ENCODE results near the gene SAMM50. TPM values are rescaled to one million over a fixed set of nuclear protein-coding genes. Genes with fewer than 3 reads are reported as not detected.

Gene SAMM50
- 10 to 100 TPM; 24.3 to 29.4 (median 28.1) TPM for total RNA-seq

DNA sequence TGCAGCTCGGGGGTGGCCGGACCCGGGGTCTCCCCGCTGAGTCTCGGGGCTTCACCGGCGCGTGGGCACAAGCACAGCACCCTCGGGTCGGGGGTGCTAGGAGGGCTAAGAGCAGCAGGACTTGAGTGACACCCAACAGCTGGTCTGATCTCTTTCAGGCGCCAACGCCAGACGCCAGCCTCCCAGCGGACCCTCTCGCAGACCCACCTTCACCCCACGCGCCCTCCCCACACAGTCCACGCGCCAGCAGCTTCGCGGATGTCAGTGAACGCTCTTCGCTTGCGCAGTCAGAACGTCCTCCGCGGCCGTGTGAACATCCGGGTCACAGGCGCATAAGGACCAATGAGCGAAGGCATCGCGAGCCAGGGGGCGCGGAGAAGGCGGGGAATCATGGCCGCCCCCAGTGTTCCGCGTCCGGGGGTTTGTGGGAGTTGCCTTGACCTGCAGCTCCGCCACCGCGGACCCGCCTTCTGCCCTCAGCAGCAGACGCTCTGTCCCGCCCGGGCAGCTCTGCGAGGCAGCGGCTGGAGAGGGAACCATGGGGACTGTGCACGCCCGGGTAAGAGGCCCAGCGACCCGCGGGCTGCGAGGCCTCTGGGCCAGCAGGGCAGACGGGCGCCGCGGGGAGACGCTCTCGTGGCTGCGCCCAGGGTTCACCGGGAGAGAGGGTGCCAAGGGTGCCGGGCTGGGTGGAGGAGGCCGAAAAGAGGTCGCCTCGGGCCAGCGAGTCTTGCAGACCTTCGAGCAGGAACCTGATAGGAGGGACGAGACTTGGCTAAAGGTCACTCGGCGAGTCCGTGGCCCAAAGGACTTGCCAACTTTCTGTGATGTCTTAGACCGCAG is at the start of gene SAMM50:
SAMM50 (plus strand) TSS at position 403 of the 843 bp plus-strand sequence; CDS start at position 539, 136 bp downstream.
- H3K27ac ChIP-seq, result peak within 1 kb of the TSS in 3 of 4 donors; percentile 78 to 82 (median 79)
- H3K36me3 ChIP-seq, result no peaks in the 10 kb centered on the region
- peak; percentile 77 to 86 for DNase-seq (ENCODE audit: low spot score in 2 of 2)
- no peaks in the 10 kb centered on the region for H3K9me3 ChIP-seq
- 1% methylated on average over 50 to 57 of the region's 74 CpGs for WGBS, 2 donors
- H3K27me3 ChIP-seq, result peaks cover 0 to 8% of the 10 kb centered on the region in 2 donors
- peak within 1 kb of the TSS; percentile 59 to 82 (median 80) for H3K4me3 ChIP-seq
- H3K4me1 ChIP-seq, result peaks cover 0 to 36% (median 17%) of the 10 kb centered on the region in 4 donors
- TF ChIP-seq EP300 (IDR thresholded peaks at IDR 0.05) (peak; percentile 67 to 89), POLR2A (IDR thresholded peaks at IDR 0.05) (peak; percentile 15 to 52)
- TF ChIP-seq, protein P1, sequence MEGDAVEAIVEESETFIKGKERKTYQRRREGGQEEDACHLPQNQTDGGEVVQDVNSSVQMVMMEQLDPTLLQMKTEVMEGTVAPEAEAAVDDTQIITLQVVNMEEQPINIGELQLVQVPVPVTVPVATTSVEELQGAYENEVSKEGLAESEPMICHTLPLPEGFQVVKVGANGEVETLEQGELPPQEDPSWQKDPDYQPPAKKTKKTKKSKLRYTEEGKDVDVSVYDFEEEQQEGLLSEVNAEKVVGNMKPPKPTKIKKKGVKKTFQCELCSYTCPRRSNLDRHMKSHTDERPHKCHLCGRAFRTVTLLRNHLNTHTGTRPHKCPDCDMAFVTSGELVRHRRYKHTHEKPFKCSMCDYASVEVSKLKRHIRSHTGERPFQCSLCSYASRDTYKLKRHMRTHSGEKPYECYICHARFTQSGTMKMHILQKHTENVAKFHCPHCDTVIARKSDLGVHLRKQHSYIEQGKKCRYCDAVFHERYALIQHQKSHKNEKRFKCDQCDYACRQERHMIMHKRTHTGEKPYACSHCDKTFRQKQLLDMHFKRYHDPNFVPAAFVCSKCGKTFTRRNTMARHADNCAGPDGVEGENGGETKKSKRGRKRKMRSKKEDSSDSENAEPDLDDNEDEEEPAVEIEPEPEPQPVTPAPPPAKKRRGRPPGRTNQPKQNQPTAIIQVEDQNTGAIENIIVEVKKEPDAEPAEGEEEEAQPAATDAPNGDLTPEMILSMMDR (IDR thresholded peaks at IDR 0.05), result peak in 1 of 5 experiments; percentile 31

DNA sequence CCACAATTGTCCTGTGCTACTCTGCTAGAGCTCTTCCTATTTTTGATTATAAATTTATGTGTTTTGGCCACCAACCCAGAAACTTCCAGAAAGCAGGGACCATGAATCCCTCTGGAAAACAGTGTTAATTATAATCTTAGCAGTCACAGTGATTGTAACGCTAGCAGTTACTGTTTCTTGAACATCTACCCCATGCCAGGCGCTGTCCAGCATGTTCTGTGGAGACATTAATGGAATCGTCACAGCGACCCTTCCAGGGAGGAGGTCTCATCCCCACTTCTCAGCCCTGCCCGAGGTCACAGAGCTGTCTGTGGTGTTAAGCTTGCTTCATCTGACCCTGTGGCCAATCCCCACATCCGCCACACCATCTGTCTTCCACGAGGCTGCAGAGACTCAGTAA is 49.6 kb upstream of the SAMM50 start:
- H3K36me3 ChIP-seq, result no peaks in the 10 kb centered on the region
- TF ChIP-seq, protein P1 (IDR thresholded peaks at IDR 0.05), result no peak
- TF ChIP-seq POLR2A (IDR thresholded peaks at IDR 0.05) (no peak), EP300 (IDR thresholded peaks at IDR 0.05) (no peak)
- H3K4me1 ChIP-seq, result no peaks in the 10 kb centered on the region
- H3K27me3 ChIP-seq, result peaks cover 0 to 7% of the 10 kb centered on the region in 2 donors
- H3K27ac ChIP-seq, result no peak overlapping the region
- no peak for DNase-seq (ENCODE audit: low spot score in 2 of 2)
- WGBS, 2 donors, result 31 to 39% methylated on average over 7 of the region's 7 CpGs
- no peak overlapping the region for H3K4me3 ChIP-seq
- no peaks in the 10 kb centered on the region for H3K9me3 ChIP-seq

DNA sequence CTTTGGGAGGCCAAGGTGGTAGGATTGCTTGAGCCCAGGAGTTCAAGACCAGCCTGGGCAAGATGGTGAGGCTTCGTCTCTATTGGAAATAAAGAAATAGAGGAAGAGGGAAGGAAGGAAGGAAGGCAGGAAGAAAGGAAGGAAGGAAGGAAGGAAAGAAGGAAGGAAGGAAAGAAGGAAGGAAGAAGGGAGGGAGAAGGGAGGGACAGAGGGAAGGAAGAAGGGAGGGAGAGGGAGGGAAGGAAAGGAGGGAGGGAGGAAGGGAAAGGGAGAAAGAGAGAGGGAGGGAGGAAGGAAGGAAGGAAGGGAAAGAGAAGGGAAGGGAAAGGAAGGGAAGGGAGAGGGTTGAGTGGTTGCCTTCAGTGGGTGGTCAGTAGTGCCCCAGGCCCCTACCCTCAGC is 45.5 kb upstream of the SAMM50 start:
- H3K4me3 ChIP-seq, result no peak overlapping the region
- no peak overlapping the region for H3K27ac ChIP-seq
- peaks cover 0 to 2% of the 10 kb centered on the region in 2 donors for H3K27me3 ChIP-seq
- 75 to 82% methylated on average over 1 of the region's 1 CpG for WGBS, 2 donors
- TF ChIP-seq EP300 (IDR thresholded peaks at IDR 0.05), result no peak
- no peak for TF ChIP-seq POLR2A (IDR thresholded peaks at IDR 0.05)
- TF ChIP-seq, protein P1 (IDR thresholded peaks at IDR 0.05), result no peak
- H3K9me3 ChIP-seq, result no peaks in the 10 kb centered on the region
- no peaks in the 10 kb centered on the region for H3K36me3 ChIP-seq
- H3K4me1 ChIP-seq, result no peaks in the 10 kb centered on the region
- DNase-seq (ENCODE audit: low spot score in 2 of 2), result no peak

DNA sequence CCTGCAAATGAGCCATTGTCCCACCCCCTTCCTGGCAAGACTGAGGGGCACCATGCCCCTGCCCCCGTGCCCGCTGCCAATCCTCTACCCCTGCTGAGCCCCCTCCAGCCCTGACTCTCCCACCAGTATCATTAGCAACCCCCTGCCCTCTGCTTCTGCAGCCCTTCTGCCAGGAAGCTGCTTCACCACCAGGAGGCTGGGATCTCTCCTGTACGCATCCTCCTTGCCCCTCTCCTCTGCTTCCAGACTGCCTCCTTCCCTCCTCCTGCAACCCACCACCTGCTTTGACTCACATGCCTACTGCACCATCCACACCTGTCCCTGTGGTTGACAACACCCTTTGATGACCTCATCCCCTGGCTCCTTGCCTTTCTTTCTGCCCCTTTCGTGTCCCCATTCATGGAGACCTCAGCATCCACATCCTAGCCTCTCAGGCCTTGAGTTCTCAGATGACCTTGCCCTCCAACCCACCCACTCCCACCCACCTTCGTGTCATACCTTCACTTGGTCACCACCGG is 45.0 kb upstream of the SAMM50 start:
- 65 to 70% methylated on average over 6 of the region's 6 CpGs for WGBS, 2 donors
- Histone ChIP-seq H3K27ac (no peak overlapping the region), H3K4me3 (no peak overlapping the region), H3K27me3 (no peaks in the 10 kb centered on the region), H3K4me1 (no peaks in the 10 kb centered on the region), H3K9me3 (no peaks in the 10 kb centered on the region), H3K36me3 (no peaks in the 10 kb centered on the region)
- TF ChIP-seq EP300 (IDR thresholded peaks at IDR 0.05), result no peak
- TF ChIP-seq, protein P1 (IDR thresholded peaks at IDR 0.05), result no peak
- no peak for TF ChIP-seq POLR2A (IDR thresholded peaks at IDR 0.05)
- DNase-seq (ENCODE audit: low spot score in 2 of 2), result no peak

DNA sequence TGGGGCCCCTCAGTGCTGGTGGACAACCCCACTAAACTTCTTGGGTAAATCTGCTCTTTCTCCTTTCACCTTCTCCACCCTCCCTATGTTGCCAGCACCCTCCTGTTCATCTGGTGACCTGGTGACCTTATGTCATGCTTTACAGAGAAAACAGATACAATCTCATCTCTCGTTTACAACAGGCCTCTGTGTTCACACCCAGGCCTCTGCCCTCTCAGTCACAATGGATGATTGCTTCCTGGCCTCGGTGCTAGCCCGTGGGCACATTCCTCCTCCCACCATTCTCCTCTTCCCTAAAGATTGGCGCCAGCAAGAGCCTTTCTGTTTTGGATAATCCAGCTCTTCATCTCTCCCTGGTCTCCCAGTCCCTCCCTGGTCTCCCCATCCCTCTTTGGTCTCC is 43.9 kb upstream of the SAMM50 start:
- Histone ChIP-seq H3K36me3 (no peaks in the 10 kb centered on the region), H3K9me3 (no peaks in the 10 kb centered on the region), H3K27me3 (no peaks in the 10 kb centered on the region), H3K4me3 (no peak overlapping the region), H3K27ac (no peak overlapping the region), H3K4me1 (no peaks in the 10 kb centered on the region)
- WGBS, 2 donors, result 5 to 15% methylated on average over 4 of the region's 4 CpGs
- no peak for TF ChIP-seq POLR2A (IDR thresholded peaks at IDR 0.05)
- TF ChIP-seq, protein P1 (IDR thresholded peaks at IDR 0.05), result no peak
- TF ChIP-seq EP300 (IDR thresholded peaks at IDR 0.05), result no peak
- DNase-seq (ENCODE audit: low spot score in 2 of 2), result no peak
